ENCODE data around the gene GALNTL6. TPM values are rescaled to one million over a fixed set of nuclear protein-coding genes. Genes with fewer than 3 reads are reported as not detected.

The GALNTL6 gene
- total and polyA plus RNA-seq, 2 experiments from 2014 or later = 0.38 to 0.40 TPM

- no peak overlapping the region for H3K27ac ChIP-seq (ENCODE audit: low read depth)
- H3K27me3 Mint-ChIP-seq (ENCODE audit: insufficient read depth, low read depth, poor library complexity) = no peaks in the 10 kb centered on the region
- H3F3A ChIP-seq (replicated peaks; ENCODE audit: low read depth) = no peaks in the 10 kb centered on the region
- no peaks in the 10 kb centered on the region for H3K36me3 Mint-ChIP-seq (ENCODE audit: low read depth)
- no peaks in the 10 kb centered on the region for H4K20me1 ChIP-seq (replicated peaks; ENCODE audit: insufficient read depth)
- TF ChIP-seq JUNB (IDR thresholded peaks at IDR 0.05; ENCODE audit: unreplicated experiment) (no peak), EZH2 (IDR thresholded peaks at IDR 0.05; ENCODE audit: low read depth, unreplicated experiment) (no peak), EZH2phosphoT487 (IDR thresholded peaks at IDR 0.05; ENCODE audit: unreplicated experiment) (no peak), ZNF114 (CRISPR knock-in tag; IDR thresholded peaks at IDR 0.05) (no peak), ETS1 (IDR thresholded peaks at IDR 0.05) (no peak), CTCF (conservative IDR thresholded peaks at IDR 0.05; ENCODE audit: low read depth in 2 of 2) (no peak), ZNF331 (CRISPR knock-in tag; IDR thresholded peaks at IDR 0.05; ENCODE audit: low read depth) (no peak), POLR2AphosphoS5 (IDR thresholded peaks at IDR 0.05; ENCODE audit: low read depth) (no peak), STAT1 (IDR thresholded peaks at IDR 0.05; ENCODE audit: unreplicated experiment) (no peak), REST (IDR thresholded peaks at IDR 0.05; ENCODE audit: unreplicated experiment) (no peak), CREB1 (CRISPR knock-in tag; IDR thresholded peaks at IDR 0.05; ENCODE audit: low read depth) (no peak), ZNF462 (CRISPR knock-in tag; IDR thresholded peaks at IDR 0.05) (no peak), NANOG (IDR thresholded peaks at IDR 0.05; ENCODE audit: borderline replicate concordance) (no peak)
- no peak overlapping the region for H3K4me3 ChIP-seq
- H3K4me2 ChIP-seq = no peak overlapping the region
- H3K4me1 ChIP-seq (ENCODE audit: insufficient read depth) = peaks cover 15% of the 10 kb centered on the region
- H3K27ac Mint-ChIP-seq = no peak overlapping the region
- no peak overlapping the region for H3K4me3 Mint-ChIP-seq
- no peaks in the 10 kb centered on the region for H3K79me2 ChIP-seq (replicated peaks; ENCODE audit: insufficient read depth)
- DNase-seq (ENCODE audit: low spot score) (no peak), ATAC-seq (no peak)
- H3K27me3 ChIP-seq (ENCODE audit: insufficient read depth) = no peaks in the 10 kb centered on the region
- no peaks in the 10 kb centered on the region for H3K9me2 ChIP-seq (ENCODE audit: insufficient read depth)
- H3K9me3 Mint-ChIP-seq = no peaks in the 10 kb centered on the region
- no peaks in the 10 kb centered on the region for H3K36me3 ChIP-seq (ENCODE audit: insufficient read depth)
- H2AFZ ChIP-seq = no peak overlapping the region
- peaks cover 21% of the 10 kb centered on the region for H3K4me1 Mint-ChIP-seq
Measured at GRCh38 chr4:172649143-172649542, 835.9 kb downstream of the GALNTL6 start.
